HG02759 (cell line): ENCODE measurements around the gene APOA5.
"Not testable (repeated sequence)": the region's sequence is repeated elsewhere in the genome, so short reads cannot be mapped to it uniquely, and the experiment has no call there.

ENCODE experiments used
- ATAC-seq: cut with Tn5 transposase; IDR thresholded peaks from one replicate; pipeline ENCODE4 v1.9.1; 2021; ENCODE audit warnings: mild to moderate bottlenecking, moderate library complexity; ENCODE audit not compliant: unreplicated experiment

APOA5 gene

GRCh38 chr11:116801662-116802061 lies 10.0 kb upstream of the APOA5 start:
- ATAC-seq, result not testable (repeated sequence)

GRCh38 chr11:116800610-116801009 lies 8.9 kb upstream of the APOA5 start:
- ATAC-seq, result no peak

GRCh38 chr11:116798368-116798767 lies 6.7 kb upstream of the APOA5 start:
- no peak for ATAC-seq

- no peak for ATAC-seq
These were observed 6.1 kb upstream of the APOA5 start for GRCh38 chr11:116797816-116798215.

- ATAC-seq, result no peak
These were observed 4.9 kb upstream of the APOA5 start for GRCh38 chr11:116796548-116796947.

GRCh38 chr11:116794851-116795250 lies 3.2 kb upstream of the APOA5 start:
- no peak for ATAC-seq

GRCh38 chr11:116793772-116794097 lies 2.1 kb upstream of the APOA5 start:
- no peak for ATAC-seq

- no peak for ATAC-seq
These were observed 1.4 kb upstream of the APOA5 start for GRCh38 chr11:116792869-116793771.

GRCh38 chr11:116792144-116792868 lies 627 bp upstream of the APOA5 start:
- no peak for ATAC-seq

- ATAC-seq, result no peak
These were observed 472 bp downstream of the APOA5 start for GRCh38 chr11:116791002-116791812.

- no peak for ATAC-seq
These were observed 1.3 kb downstream of the APOA5 start for GRCh38 chr11:116790167-116791001.

GRCh38 chr11:116788975-116789374 lies 2.7 kb downstream of the APOA5 start:
- no peak for ATAC-seq

GRCh38 chr11:116788534-116788933 lies 3.1 kb downstream of the APOA5 start:
- ATAC-seq, result no peak

- ATAC-seq, result peak; percentile 92
These were observed 3.7 kb downstream of the APOA5 start, which contains the start of gene ZPR1 for GRCh38 chr11:116787786-116788486. TSS of gene ZPR1 (minus strand) at chr11:116788023. CDS start at chr11:116787990, 33 bp downstream.

GRCh38 chr11:116787436-116787785 lies 4.3 kb downstream of the APOA5 start:
- peak; percentile 28 for ATAC-seq

- no peak for ATAC-seq
These were observed 4.7 kb downstream of the APOA5 start for GRCh38 chr11:116786966-116787365.

- ATAC-seq, result no peak
These were observed 5.4 kb downstream of the APOA5 start for GRCh38 chr11:116786326-116786725.

- ATAC-seq, result no peak
These were observed 9.0 kb downstream of the APOA5 start for GRCh38 chr11:116782728-116783127.

- ATAC-seq, result no peak
These were observed 13.1 kb downstream of the APOA5 start for GRCh38 chr11:116778556-116778955.

GRCh38 chr11:116777056-116777455 lies 14.6 kb downstream of the APOA5 start:
- ATAC-seq, result no peak
